Astrocyte (in vitro differentiated cells and primary cell): Measurements from ENCODE around the gene EDIL3. TPM values are rescaled to one million over a fixed set of nuclear protein-coding genes. Genes with fewer than 3 reads are reported as not detected.

Source experiments
- DNase-seq: peaks from one replicate; pipeline ENCODE4 v3.0.0-alpha.2; 2010; ENCODE audit warnings: low read depth
- FAIRE-seq: peaks from 2 replicates; lab custom pipeline; 2011; peaks lifted over from hg19 to GRCh38; lab: Jason Lieb, UNC
- H2AFZ ChIP-seq: 2 replicates; pipeline ENCODE4 v1.6.0; 2012; ENCODE audit warnings: low read depth, low read length, inconsistent platforms
- H3K27ac ChIP-seq: 2 replicates; pipeline ENCODE4 v1.5.1; 2011; ENCODE audit warnings: low read depth, low read length, inconsistent platforms
- H3K27me3 ChIP-seq: 2 replicates; pipeline ENCODE4 v1.6.0; 2011; ENCODE audit warnings: low read length, inconsistent platforms; ENCODE audit not compliant: insufficient read depth
- H3K36me3 ChIP-seq: 2 replicates; pipeline ENCODE4 v1.5.1; 2011; ENCODE audit warnings: low read length, inconsistent platforms; ENCODE audit not compliant: insufficient read depth
- H3K4me1 ChIP-seq: 2 replicates; pipeline ENCODE4 v1.5.1; 2011; ENCODE audit warnings: low read length, inconsistent platforms; ENCODE audit not compliant: insufficient read depth
- H3K4me2 ChIP-seq: 2 replicates; pipeline ENCODE4 v1.6.0; 2012; ENCODE audit warnings: low read length, inconsistent platforms
- H3K4me3 ChIP-seq: 2 replicates; pipeline ENCODE4 v1.5.1; 2011; ENCODE audit warnings: low read depth, mild to moderate bottlenecking, low read length, inconsistent platforms; ENCODE audit not compliant: insufficient read depth
- H3K79me2 ChIP-seq: 2 replicates; pipeline ENCODE4 v1.6.0; 2012; ENCODE audit warnings: mild to moderate bottlenecking, low read length, inconsistent platforms; ENCODE audit not compliant: insufficient read depth
- H3K9ac ChIP-seq: 2 replicates; pipeline ENCODE4 v1.6.0; 2012; ENCODE audit warnings: mild to moderate bottlenecking, low read length, inconsistent platforms
- H3K9me3 ChIP-seq: 2 replicates; pipeline ENCODE4 v1.5.1; 2012; ENCODE audit warnings: low read depth, mild to moderate bottlenecking, low read length, inconsistent platforms; ENCODE audit not compliant: insufficient read depth
- H4K20me1 ChIP-seq: 2 replicates; pipeline ENCODE4 v1.6.0; 2012; ENCODE audit warnings: low read length, inconsistent platforms; ENCODE audit not compliant: insufficient read depth
- H3K27ac Mint-ChIP-seq: one replicate; pipeline ENCODE4 v1.8.0; 2021; ENCODE audit warnings: mild to moderate bottlenecking, mixed read lengths; ENCODE audit not compliant: unreplicated experiment
- H3K27me3 Mint-ChIP-seq: one replicate; pipeline ENCODE4 v1.8.0; 2021; ENCODE audit warnings: low read depth, mixed read lengths; ENCODE audit not compliant: unreplicated experiment
- H3K36me3 Mint-ChIP-seq: one replicate; pipeline ENCODE4 v1.8.0; 2021; ENCODE audit warnings: low read depth, mixed read lengths; ENCODE audit not compliant: unreplicated experiment
- H3K4me1 Mint-ChIP-seq: one replicate; pipeline ENCODE4 v1.8.0; 2021; ENCODE audit warnings: low read depth, mixed read lengths; ENCODE audit not compliant: unreplicated experiment
- H3K4me3 Mint-ChIP-seq: one replicate; pipeline ENCODE4 v1.8.0; 2021; ENCODE audit warnings: mild to moderate bottlenecking, moderate library complexity, mixed read lengths; ENCODE audit not compliant: unreplicated experiment
- H3K9me3 Mint-ChIP-seq: one replicate; pipeline ENCODE4 v1.8.0; 2021; ENCODE audit warnings: mild to moderate bottlenecking, mixed read lengths; ENCODE audit not compliant: unreplicated experiment
- CTCF ChIP-seq: IDR thresholded peaks from 2 replicates; pipeline ENCODE4 v1.5.1; 2011; ENCODE audit warnings: low read depth, mild to moderate bottlenecking, inconsistent platforms, low read length, moderate library complexity; ENCODE audit not compliant: insufficient read depth
- EZH2 ChIP-seq: IDR thresholded peaks from 2 replicates; pipeline ENCODE4 v1.6.1; 2012; ENCODE audit warnings: mild to moderate bottlenecking, low read length, inconsistent platforms; ENCODE audit not compliant: insufficient read depth
- total RNA-seq: library from RNA; stranded (reverse); gene quantifications from 2 replicates; pipeline ENCODE4 v1.2.1, GENCODE V29; 2021

Gene EDIL3
- total RNA-seq, 1 donor from 2014 or later: 226 TPM

DNA sequence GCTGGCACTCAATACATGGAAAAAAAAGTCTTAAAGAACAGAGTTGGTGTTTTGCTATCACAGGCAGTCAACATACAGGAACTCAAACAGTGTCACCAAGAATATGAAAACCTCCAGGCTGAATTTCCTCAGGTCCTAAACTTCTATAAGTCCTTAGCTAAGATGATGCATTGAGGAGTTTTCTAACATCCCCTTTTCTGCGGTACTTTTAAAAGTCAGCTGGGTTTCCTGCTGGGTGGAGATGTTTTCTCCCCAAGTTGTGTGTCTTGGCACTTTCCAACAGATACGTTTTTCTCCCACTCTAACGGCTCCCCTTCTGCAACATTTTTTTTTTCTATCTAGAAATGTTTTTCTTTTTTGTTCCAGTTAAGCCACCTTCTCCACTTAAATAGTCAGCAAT, 419.2 kb downstream of the EDIL3 start:
- Histone ChIP-seq H3K9me3 (no peaks in the 10 kb centered on the region), H3K27me3 (no peaks in the 10 kb centered on the region), H3K4me2 (no peak overlapping the region), H2AFZ (no peak overlapping the region), H3K27ac (no peak overlapping the region), H3K9ac (no peak overlapping the region), H3K36me3 (no peaks in the 10 kb centered on the region), H3K79me2 (no peaks in the 10 kb centered on the region), H4K20me1 (no peaks in the 10 kb centered on the region), H3K4me1 (no peaks in the 10 kb centered on the region), H3K4me3 (no peak overlapping the region)
- DNase-seq (no peak), FAIRE-seq (no peak)
- Mint-ChIP-seq H3K4me3 (no peak overlapping the region), H3K27me3 (no peaks in the 10 kb centered on the region), H3K27ac (no peak overlapping the region), H3K9me3 (no peaks in the 10 kb centered on the region), H3K4me1 (peaks cover 3% of the 10 kb centered on the region), H3K36me3 (peaks cover 2% of the 10 kb centered on the region)
- TF ChIP-seq CTCF (no peak), EZH2 (no peak)

DNA sequence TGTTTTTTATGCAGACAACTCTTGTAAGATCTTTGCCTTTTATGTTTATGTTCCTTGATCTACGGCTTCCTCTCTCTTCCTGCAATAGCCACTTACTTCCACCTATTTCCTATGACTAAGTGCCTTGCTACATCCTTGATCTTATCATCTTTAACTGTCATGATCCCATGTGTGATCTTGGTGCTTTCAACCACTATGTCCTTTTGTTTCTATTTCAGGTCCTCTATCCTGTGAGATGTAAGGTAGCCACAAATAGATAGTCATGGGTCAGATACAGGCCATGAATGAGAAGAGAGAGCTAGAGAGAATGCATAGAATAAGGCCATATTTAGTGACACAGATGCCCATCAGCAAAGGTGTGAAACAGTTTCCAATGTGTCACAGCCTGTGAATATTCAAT, 420.4 kb downstream of the EDIL3 start:
- H3K27me3 Mint-ChIP-seq: no peaks in the 10 kb centered on the region
- no peaks in the 10 kb centered on the region for H3K9me3 Mint-ChIP-seq
- Histone ChIP-seq H3K27me3 (no peaks in the 10 kb centered on the region), H3K27ac (no peak overlapping the region), H3K79me2 (no peaks in the 10 kb centered on the region), H3K4me2 (no peak overlapping the region), H3K36me3 (no peaks in the 10 kb centered on the region), H3K4me1 (no peaks in the 10 kb centered on the region), H3K4me3 (no peak overlapping the region), H3K9ac (no peak overlapping the region), H3K9me3 (no peaks in the 10 kb centered on the region), H4K20me1 (no peaks in the 10 kb centered on the region), H2AFZ (no peak overlapping the region)
- FAIRE-seq (peak; percentile 67), DNase-seq (no peak)
- H3K36me3 Mint-ChIP-seq: peaks cover 2% of the 10 kb centered on the region
- no peak for TF ChIP-seq CTCF
- TF ChIP-seq EZH2: no peak
- no peak overlapping the region for H3K4me3 Mint-ChIP-seq
- no peak overlapping the region for H3K27ac Mint-ChIP-seq
- peaks cover 3% of the 10 kb centered on the region for H3K4me1 Mint-ChIP-seq

DNA sequence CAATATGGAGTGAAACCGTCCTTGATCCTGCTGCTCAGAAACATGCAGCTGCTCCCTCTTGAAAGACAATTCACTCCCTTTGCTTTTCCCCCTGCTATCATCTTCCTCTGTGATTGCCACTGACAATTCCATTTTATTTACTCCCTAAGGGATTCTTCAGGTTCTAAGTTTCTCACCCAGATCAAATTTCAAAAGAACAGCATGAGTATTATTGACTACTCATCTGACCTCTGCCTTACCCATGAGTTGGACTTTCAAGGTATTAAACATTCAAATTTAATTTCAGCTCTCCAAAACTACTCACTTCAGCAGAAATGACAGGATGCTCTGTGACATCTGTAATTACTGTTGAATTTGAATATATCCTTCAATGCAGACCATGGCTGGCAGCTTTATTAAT, 427.5 kb downstream of the EDIL3 start:
- Mint-ChIP-seq H3K9me3 (no peaks in the 10 kb centered on the region), H3K27ac (no peak overlapping the region), H3K36me3 (peaks cover 12% of the 10 kb centered on the region), H3K27me3 (no peaks in the 10 kb centered on the region), H3K4me3 (no peak overlapping the region), H3K4me1 (peaks cover 18% of the 10 kb centered on the region)
- Histone ChIP-seq H3K9ac (no peak overlapping the region), H3K9me3 (no peaks in the 10 kb centered on the region), H3K27ac (no peak overlapping the region), H3K27me3 (no peaks in the 10 kb centered on the region), H3K4me3 (no peak overlapping the region), H3K4me1 (peaks cover 20% of the 10 kb centered on the region), H3K36me3 (no peaks in the 10 kb centered on the region), H2AFZ (no peak overlapping the region), H3K4me2 (no peak overlapping the region), H4K20me1 (peaks cover 6% of the 10 kb centered on the region), H3K79me2 (no peaks in the 10 kb centered on the region)
- DNase-seq: peak; percentile 30
- peak; percentile 32 for FAIRE-seq
- TF ChIP-seq CTCF (no peak), EZH2 (no peak)
